Duodenal mucosa (tissue), 2 donors: ENCODE results near the gene FAM117A.
A peak's percentile ranks its signal among the peaks of the same experiment; 100 is the strongest.

Source experiments
- H3K27ac ChIP-seq: one replicate; pipeline ENCODE4 v1.7.0; 2013; ENCODE audit warnings: low read depth, low read length
- H3K27me3 ChIP-seq, 2 donors: one replicate each; pipeline ENCODE4 v1.7.0; 2013; ENCODE audit warnings: low read length in 2 of 2, control low read depth in 1 of 2; ENCODE audit not compliant: insufficient read depth in 2 of 2, control insufficient read depth in 1 of 2
- H3K36me3 ChIP-seq, 2 donors: one replicate each; pipeline ENCODE4 v1.7.0; 2013; ENCODE audit warnings: low read length in 2 of 2, control low read depth in 1 of 2; ENCODE audit not compliant: insufficient read depth in 2 of 2, control insufficient read depth in 1 of 2
- H3K4me1 ChIP-seq, 2 donors: one replicate each; pipeline ENCODE4 v1.7.0; 2013; ENCODE audit warnings: low read length in 2 of 2, control low read depth in 1 of 2; ENCODE audit not compliant: insufficient read depth in 2 of 2, control insufficient read depth in 1 of 2
- H3K4me3 ChIP-seq, 2 donors: one replicate each; pipeline ENCODE4 v1.7.0; 2013; ENCODE audit warnings: low read length in 2 of 2, low read depth in 1 of 2
- H3K9ac ChIP-seq, 2 donors: one replicate each; pipeline ENCODE4 v1.7.0; 2013; ENCODE audit warnings: low read length in 2 of 2, low read depth in 1 of 2
- H3K9me3 ChIP-seq, 2 donors: one replicate each; pipeline ENCODE4 v1.7.0; 2013; ENCODE audit warnings: low read length in 2 of 2, control low read depth in 1 of 2; ENCODE audit not compliant: control insufficient read depth in 1 of 2

Gene FAM117A

DNA sequence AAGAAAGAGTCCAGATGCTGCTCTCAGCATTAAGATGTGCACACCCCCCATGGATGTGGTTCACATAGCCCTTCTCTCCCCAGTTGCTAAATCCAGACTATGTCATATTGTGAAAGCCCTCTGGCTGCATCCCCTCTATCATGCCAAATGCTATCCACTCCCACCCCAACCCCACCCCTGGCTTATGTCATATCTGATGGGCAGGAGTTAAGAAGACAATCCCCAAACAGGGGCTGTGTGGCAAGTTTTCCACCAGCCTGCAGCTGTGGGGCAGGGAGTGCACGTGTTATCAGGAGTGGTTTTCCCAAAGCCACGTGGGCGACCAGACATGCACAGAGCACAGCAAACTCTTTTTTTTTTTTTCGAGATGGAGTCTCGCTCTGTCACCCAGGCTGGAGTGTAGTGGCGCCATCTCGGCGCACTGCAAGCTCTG is 10.0 kb downstream of the FAM117A start:
- no peak overlapping the region for H3K9ac ChIP-seq
- H3K27ac ChIP-seq, result no peak overlapping the region
- H3K36me3 ChIP-seq, result no peaks in the 10 kb centered on the region
- no peaks in the 10 kb centered on the region for H3K27me3 ChIP-seq
- no peaks in the 10 kb centered on the region for H3K9me3 ChIP-seq
- no peak overlapping the region for H3K4me3 ChIP-seq
- H3K4me1 ChIP-seq, result peaks cover 0 to 4% of the 10 kb centered on the region in 2 donors

- Histone ChIP-seq H3K9ac (no peak overlapping the region), H3K9me3 (no peaks in the 10 kb centered on the region), H3K36me3 (no peaks in the 10 kb centered on the region), H3K4me1 (peaks cover 12 to 16% of the 10 kb centered on the region in 2 donors), H3K27me3 (no peaks in the 10 kb centered on the region), H3K27ac (no peak overlapping the region), H3K4me3 (no peak overlapping the region)
These were observed 11.4 kb downstream of the FAM117A start for GRCh38 chr17:49752508-49752907.

GRCh38 chr17:49749730-49750129 is 14.2 kb downstream of the FAM117A start:
- H3K4me3 ChIP-seq, result no peak overlapping the region
- no peak overlapping the region for H3K9ac ChIP-seq
- H3K36me3 ChIP-seq, result no peaks in the 10 kb centered on the region
- H3K4me1 ChIP-seq, result peaks cover 28 to 31% of the 10 kb centered on the region in 2 donors
- H3K9me3 ChIP-seq, result no peaks in the 10 kb centered on the region
- no peak overlapping the region for H3K27ac ChIP-seq
- no peaks in the 10 kb centered on the region for H3K27me3 ChIP-seq

GRCh38 chr17:49748791-49749190 is 15.1 kb downstream of the FAM117A start:
- no peaks in the 10 kb centered on the region for H3K9me3 ChIP-seq
- H3K27me3 ChIP-seq, result no peaks in the 10 kb centered on the region

DNA sequence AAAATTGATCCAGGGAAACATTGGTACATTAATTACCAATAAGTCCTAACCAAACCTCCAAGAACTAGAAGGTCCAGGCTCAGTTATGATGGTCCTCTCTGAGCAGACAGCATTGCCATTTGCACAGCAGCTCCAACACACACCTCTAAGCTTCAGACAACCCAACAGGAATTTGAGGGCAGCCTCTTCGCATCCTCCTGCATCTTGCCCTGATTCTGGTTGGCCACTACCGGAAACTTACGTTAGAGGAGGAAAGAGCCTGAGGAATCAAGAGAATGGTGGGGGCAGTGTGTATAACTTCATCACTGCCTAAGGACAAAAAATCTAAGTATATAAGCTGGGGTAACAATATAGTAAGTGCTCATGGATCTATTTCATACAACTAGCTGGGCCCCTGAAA is 15.7 kb downstream of the FAM117A start:
- Histone ChIP-seq H3K9ac (peak overlapping the region in 1 of 2 donors; percentile 6), H3K27ac (no peak overlapping the region), H3K9me3 (no peaks in the 10 kb centered on the region), H3K4me1 (peaks cover 28 to 32% of the 10 kb centered on the region in 2 donors), H3K27me3 (no peaks in the 10 kb centered on the region), H3K36me3 (no peaks in the 10 kb centered on the region), H3K4me3 (no peak overlapping the region)

More at GRCh38 chr17:49748791-49749190, 15.1 kb downstream of the FAM117A start:
- Histone ChIP-seq H3K4me1 (peaks cover 28 to 31% of the 10 kb centered on the region in 2 donors), H3K4me3 (no peak overlapping the region), H3K9ac (no peak overlapping the region), H3K27ac (no peak overlapping the region), H3K36me3 (no peaks in the 10 kb centered on the region)

DNA sequence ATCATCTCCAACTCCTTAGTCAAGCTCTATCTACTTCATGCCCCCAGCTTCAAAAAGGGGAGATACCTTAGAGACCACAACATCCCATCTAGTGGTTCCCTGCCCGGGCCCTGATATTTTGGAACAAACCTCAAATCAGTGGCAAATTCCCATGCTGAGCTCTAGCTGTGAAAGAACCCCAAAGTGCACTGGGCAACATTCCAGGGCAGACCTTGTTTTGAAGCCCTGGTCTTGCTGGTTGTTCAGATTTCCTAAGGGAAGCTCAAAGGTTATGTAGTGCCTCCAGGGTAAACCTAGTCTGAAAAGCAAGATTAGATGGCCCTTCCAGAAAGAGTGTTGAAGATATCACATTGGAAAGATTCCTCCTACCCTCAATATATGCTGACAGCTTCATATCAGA is 16.3 kb downstream of the FAM117A start:
- Histone ChIP-seq H3K27me3 (no peaks in the 10 kb centered on the region), H3K9ac (no peak overlapping the region), H3K36me3 (no peaks in the 10 kb centered on the region), H3K9me3 (no peaks in the 10 kb centered on the region), H3K27ac (no peak overlapping the region), H3K4me1 (peaks cover 33 to 37% of the 10 kb centered on the region in 2 donors), H3K4me3 (no peak overlapping the region)

- Histone ChIP-seq H3K4me1 (peaks cover 36 to 40% of the 10 kb centered on the region in 2 donors), H3K27ac (no peak overlapping the region), H3K27me3 (no peaks in the 10 kb centered on the region), H3K9ac (peak overlapping the region; percentile 5 to 49), H3K36me3 (no peaks in the 10 kb centered on the region), H3K9me3 (no peaks in the 10 kb centered on the region), H3K4me3 (peak overlapping the region in 1 of 2 donors; percentile 32)
These were observed 17.0 kb downstream of the FAM117A start for GRCh38 chr17:49746791-49747490.

- Histone ChIP-seq H3K27ac (no peak overlapping the region), H3K9me3 (no peaks in the 10 kb centered on the region), H3K36me3 (no peaks in the 10 kb centered on the region), H3K9ac (no peak overlapping the region), H3K4me1 (peaks cover 49 to 50% of the 10 kb centered on the region in 2 donors), H3K4me3 (peak overlapping the region in 1 of 2 donors; percentile 3), H3K27me3 (no peaks in the 10 kb centered on the region)
These were observed 18.5 kb downstream of the FAM117A start for GRCh38 chr17:49745175-49746139.

- no peaks in the 10 kb centered on the region for H3K27me3 ChIP-seq
- no peaks in the 10 kb centered on the region for H3K36me3 ChIP-seq
- H3K4me1 ChIP-seq, result peaks cover 45 to 58% of the 10 kb centered on the region in 2 donors
- no peak overlapping the region for H3K27ac ChIP-seq
- peak overlapping the region in 1 of 2 donors; percentile 15 for H3K4me3 ChIP-seq
- H3K9ac ChIP-seq, result no peak overlapping the region
- no peaks in the 10 kb centered on the region for H3K9me3 ChIP-seq
These were observed 21.7 kb downstream of the FAM117A start for GRCh38 chr17:49742166-49742638.

DNA sequence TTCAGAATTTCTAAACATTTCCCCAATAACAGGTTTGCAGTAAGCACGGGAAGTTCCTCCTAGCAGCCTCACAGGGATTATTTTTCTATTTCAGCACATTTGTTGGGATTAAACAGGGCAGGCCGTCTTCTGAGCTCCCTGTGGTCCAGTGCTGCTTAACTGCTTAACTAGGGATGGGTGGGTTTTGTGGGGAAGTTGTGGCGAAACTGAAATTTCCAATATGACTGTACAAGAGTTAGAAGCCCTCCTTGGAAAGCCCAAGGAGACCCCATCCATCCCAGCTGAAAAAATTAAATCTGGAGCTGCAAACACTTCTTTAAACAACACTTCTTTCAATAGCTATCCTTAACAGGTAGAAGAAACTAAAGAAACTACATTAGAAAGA is 22.2 kb downstream of the FAM117A start:
- peaks cover 44 to 57% of the 10 kb centered on the region in 2 donors for H3K4me1 ChIP-seq
- no peaks in the 10 kb centered on the region for H3K9me3 ChIP-seq
- H3K27ac ChIP-seq, result no peak overlapping the region
- H3K27me3 ChIP-seq, result no peaks in the 10 kb centered on the region
- H3K4me3 ChIP-seq, result no peak overlapping the region
- no peaks in the 10 kb centered on the region for H3K36me3 ChIP-seq
- no peak overlapping the region for H3K9ac ChIP-seq
